ENCODE results near the gene APOC1.

The APOC1 gene

DNA sequence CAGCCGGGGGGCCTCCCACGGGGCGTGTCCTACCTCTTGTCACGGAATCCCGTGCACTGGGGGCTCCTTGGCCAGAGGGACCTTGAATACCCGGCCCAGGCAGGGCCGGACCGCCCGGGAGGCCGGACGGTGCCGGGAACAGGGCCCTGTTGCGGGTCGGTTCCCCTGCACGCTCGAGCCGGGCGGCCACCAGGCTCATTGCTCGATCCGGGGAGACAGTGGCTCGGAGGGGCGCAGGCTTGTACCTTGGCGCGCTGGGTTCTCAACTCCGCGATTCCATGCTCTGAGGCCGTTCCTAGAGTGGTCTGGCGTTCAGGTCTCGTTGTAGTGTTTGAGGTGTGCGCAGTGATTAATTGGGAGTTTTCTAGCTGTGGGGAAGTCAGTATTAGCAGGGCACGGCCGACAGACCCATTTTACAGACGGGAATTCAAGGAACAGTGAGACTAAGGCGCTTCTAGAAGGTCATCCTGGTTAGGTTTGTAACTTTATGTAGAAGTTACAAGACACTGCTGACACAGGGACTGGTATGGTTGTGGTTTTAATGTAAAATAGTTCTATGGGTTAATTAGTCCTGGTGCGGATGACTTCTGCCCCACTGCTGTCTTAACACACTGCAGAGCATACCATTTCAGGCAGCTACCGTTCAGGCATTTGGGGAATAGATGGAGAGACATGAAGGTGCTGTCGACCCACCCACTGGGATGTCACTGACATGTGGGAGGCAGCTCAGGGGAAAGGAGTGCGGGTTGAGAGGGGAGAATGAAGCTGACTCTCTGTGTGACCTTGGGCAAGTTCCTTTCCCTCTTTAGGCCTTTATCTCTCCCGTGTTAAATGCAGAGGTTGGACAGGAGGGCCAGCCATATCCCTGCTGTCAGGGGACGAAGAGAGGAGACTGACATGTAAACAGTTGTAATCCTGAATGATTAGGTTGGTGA is 41.4 kb downstream of the APOC1 start:
- DNase-seq (ENCODE audit: low read depth): no peak

DNA sequence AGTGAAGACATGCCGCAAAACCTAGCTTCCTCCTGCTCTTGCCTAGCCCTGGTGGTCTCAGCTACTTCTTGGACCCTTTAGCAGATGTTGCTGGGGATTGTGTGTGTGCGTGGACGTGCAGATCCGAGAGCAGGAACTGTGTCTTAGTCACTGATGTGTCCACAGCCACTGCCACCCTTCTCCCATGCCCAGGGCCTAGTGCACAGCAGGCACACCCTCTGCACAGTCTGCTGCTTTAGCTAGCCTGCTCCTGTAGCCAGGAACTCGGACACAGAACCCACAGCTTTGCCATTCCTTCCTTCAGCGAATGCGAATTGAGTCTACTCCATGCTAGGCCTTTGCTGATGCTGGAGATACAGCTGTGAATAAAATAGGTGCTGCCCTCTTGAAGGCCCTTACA is 43.1 kb downstream of the APOC1 start:
- DNase-seq (ENCODE audit: low read depth): no peak

DNA sequence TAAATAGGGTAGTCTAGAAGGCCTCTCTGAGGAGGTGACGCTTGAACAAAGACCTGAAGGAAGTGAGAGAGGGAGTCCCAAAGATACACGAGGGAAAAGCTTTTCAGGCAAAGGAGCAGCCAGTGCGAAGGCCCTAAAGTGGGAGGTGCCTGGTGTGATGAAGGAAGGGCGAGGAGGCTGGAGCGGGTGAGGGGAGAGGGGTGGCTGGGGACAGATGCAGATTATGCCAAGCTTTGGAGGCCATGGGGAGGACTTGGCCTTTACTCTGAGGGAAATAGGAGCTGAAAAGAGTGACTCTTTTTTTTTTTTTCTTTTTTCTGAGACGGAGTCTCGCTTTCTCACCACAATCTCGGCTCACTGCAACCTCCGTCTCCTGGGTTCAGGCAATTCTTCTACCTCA is 43.7 kb downstream of the APOC1 start:
- no peak for DNase-seq (ENCODE audit: low read depth)

DNA sequence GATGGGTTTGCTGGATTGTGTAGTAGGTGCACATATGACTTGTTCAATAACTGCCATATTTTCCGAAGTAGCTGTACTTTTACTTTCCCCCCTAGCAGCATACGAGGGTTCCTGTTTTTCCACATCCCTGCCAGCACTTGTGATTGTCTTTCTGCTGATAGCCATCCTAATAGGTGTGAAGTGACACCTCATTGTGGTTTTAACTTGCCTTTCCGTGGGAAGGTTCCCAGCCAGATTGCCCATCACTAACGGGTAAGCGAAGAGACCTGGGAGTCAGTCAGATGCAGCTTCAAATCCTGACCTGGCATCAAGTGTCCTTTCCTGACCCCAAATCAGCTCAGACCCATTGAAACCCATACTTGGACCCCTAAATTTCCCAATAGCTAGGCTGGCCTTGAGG is 45.3 kb downstream of the APOC1 start:
- DNase-seq (ENCODE audit: low read depth): no peak

DNA sequence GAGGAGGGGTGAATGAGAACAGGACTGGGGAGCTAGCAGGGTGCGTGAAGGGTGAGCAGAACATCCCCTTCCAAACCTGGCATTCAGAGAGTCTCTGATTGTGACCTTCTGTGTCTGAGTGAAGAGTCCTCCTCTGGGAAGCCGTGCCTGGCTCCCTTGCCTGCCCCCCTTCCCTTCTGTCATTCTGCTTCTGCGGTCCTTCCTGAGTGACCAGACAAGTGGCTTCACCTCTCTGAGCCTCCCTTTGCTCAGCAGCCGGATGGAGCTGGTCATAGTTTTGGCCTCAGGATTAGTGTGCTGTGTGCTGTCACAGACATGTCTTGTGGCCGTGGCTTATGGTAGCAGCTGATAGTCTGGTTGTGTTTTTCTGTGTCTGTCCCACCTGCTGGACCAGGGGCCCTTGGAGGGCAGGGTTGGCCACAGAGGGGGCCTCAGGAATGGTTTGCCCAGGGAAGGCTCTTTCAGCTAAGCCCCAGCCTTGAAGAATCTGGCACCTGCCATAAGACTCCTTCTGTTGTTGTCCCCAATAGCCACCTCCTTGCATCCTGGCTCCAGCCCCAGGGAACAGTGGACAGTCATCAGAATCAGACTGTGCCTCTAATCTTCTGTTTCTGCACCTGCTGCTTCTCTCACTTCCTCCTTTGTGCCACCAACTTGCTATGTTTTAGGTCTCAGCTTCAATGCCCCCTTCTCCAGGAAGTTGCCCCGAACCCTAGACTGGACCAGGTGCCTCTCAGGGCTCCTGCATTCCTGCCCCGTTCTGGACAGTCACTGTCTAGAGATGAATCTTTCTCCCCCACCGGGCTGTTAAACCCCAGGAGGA is 46.7 kb downstream of the APOC1 start:
- DNase-seq (ENCODE audit: low read depth): no peak

DNA sequence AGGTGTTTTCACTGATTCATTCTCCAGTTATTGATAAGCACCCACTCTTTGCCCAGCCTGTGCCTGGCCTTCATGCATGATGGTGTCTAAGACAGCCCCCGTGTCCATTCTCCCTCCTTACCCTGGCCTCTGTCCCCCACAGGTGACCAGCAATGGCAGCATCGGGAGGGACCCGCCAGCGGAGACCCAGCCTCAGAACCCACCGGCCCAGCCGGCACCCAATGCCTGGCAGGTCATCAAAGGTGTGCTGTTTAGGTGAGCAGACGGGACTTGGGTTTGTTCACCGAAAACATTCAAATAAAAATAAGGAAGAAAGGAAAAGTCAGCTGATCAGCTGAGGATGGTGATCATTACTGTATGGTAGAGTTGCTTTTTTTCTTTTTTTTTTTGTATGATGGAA is 47.4 kb downstream of the APOC1 start:
- no peak for DNase-seq (ENCODE audit: low read depth)

DNA sequence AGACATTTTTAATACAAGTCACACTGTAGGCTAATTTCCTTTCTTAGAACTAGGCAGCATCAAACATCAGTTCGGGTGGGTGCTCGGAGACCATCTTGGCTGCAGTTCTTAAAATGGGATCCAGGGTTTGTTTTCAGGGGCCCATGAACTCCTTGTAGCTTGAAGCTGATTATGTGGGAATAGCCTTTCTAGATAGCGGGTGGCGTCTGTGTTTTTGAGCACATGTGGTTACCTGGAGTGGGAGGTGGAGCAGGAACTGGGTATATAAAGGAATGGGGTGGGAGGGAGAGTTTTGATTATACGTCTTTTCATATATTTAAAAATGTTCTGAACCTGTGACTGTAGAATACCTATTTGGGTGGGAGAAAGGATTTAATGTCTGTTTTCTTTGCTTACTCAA is 53.7 kb downstream of the APOC1 start:
- no peak for DNase-seq (ENCODE audit: low read depth)

DNA sequence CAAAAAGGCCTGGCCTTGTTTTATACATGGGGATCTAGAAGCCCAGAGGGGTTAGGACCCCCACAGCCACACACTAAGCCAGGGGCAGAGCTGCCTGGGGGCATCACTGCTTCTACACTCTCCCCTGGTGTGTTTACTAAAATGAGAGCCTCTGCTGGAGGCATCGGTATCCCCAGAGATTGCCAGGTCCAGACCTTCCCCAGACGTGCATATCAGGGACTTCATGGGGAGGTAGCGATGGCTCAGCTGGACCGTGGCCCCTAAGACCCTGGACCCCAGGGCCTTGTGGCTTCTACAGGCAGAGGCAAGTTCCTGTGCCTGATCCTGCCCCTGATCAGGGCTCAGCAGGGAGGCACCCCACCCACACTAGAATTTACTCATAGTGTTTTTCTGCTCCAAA is 54.3 kb downstream of the APOC1 start:
- no peak for DNase-seq (ENCODE audit: low read depth)

Data from fibroblast of the conjunctiva (primary cell).